Measurements from ENCODE around the gene HCAR3. TPM values are rescaled to one million over a fixed set of nuclear protein-coding genes. Genes with fewer than 3 reads are reported as not detected.
A peak's percentile ranks its signal among the peaks of the same experiment; 100 is the strongest.
"Not testable (repeated sequence)": the region's sequence is repeated elsewhere in the genome, so short reads cannot be mapped to it uniquely, and the experiment has no call there.

HCAR3 gene
- total RNA-seq, 1 experiment from 2014 or later, result 0.32 TPM

- ChIA-PET CTCF (no interaction called here), POLR2A (no interaction called here)
- Mint-ChIP-seq H3K4me1 (ENCODE audit: low read depth, unreplicated experiment) (no peaks in the 10 kb centered on the region), H3K4me3 (ENCODE audit: unreplicated experiment) (no peak overlapping the region), H3K36me3 (ENCODE audit: insufficient read depth, unreplicated experiment) (no peaks in the 10 kb centered on the region), H3K9me3 (ENCODE audit: unreplicated experiment) (no peaks in the 10 kb centered on the region), H3K27me3 (ENCODE audit: insufficient read depth, unreplicated experiment) (no peaks in the 10 kb centered on the region), H3K27ac (ENCODE audit: unreplicated experiment) (no peak overlapping the region)
- no peak for DNase-seq
- Histone ChIP-seq H3K4me1 (no peaks in the 10 kb centered on the region), H3K27me3 (replicated peaks; ENCODE audit: control insufficient read depth, insufficient read depth, low read length) (no peaks in the 10 kb centered on the region), H3K9me3 (0 out of 2 replicates have a peak, but pooled peaks cover 4% of the 10 kb centered on the region), H3K4me3 (ENCODE audit: low read depth, low read length) (no peak overlapping the region), H3K36me3 (ENCODE audit: control insufficient read depth, insufficient read depth, low read length) (no peaks in the 10 kb centered on the region)
- intact Hi-C loops (cut with micrococcal nuclease; ENCODE audit: unreplicated experiment), result no loop called here
- TF ChIP-seq, protein P1, sequence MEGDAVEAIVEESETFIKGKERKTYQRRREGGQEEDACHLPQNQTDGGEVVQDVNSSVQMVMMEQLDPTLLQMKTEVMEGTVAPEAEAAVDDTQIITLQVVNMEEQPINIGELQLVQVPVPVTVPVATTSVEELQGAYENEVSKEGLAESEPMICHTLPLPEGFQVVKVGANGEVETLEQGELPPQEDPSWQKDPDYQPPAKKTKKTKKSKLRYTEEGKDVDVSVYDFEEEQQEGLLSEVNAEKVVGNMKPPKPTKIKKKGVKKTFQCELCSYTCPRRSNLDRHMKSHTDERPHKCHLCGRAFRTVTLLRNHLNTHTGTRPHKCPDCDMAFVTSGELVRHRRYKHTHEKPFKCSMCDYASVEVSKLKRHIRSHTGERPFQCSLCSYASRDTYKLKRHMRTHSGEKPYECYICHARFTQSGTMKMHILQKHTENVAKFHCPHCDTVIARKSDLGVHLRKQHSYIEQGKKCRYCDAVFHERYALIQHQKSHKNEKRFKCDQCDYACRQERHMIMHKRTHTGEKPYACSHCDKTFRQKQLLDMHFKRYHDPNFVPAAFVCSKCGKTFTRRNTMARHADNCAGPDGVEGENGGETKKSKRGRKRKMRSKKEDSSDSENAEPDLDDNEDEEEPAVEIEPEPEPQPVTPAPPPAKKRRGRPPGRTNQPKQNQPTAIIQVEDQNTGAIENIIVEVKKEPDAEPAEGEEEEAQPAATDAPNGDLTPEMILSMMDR (IDR thresholded peaks at IDR 0.05; ENCODE audit: insufficient read depth in 1 of 2, low read depth in 1 of 2, low read length in 1 of 2, severe bottlenecking in 1 of 2, unreplicated experiment in 1 of 2), result no peak
- no TSS peak for BruUV-seq (replicated peaks)
These were observed 30.1 kb downstream of the HCAR3 start for GRCh38 chr12:122686538-122686937.

DNA sequence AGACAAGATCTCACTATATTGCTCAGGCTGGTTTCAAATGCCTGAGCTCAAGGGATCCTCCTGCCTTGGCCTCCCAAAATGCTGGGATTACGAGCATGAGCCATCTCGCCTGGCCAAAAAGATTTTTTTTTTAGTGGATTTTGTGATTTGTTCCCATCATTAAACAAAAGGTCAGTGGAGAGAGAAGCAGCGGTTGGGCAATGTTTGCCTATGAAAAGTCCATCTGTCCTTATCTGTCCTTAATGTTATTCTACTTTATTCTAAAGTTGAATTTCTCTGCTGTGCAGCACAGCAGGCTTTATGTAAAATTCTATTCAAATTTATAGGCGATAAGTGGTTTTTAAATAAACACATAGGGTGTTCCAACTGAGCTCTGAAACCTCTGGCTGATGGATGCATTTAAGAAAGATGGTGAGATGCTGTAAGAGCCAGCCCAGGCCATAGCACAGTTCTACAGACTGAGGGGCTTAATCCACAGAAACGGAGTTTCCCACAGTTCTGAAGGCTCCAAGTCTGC, 32.3 kb downstream of the HCAR3 start:
- H3K36me3 Mint-ChIP-seq (ENCODE audit: insufficient read depth, unreplicated experiment), result no peaks in the 10 kb centered on the region
- ChIA-PET POLR2A (no interaction called here), CTCF (no interaction called here)
- H3K4me3 ChIP-seq (ENCODE audit: low read depth, low read length), result no peak overlapping the region
- no peak overlapping the region for H3K27ac Mint-ChIP-seq (ENCODE audit: unreplicated experiment)
- no TSS peak for BruUV-seq (replicated peaks)
- H3K36me3 ChIP-seq (ENCODE audit: control insufficient read depth, insufficient read depth, low read length), result no peaks in the 10 kb centered on the region
- H3K4me1 ChIP-seq, result peaks cover 5% of the 10 kb centered on the region
- no peaks in the 10 kb centered on the region for H3K9me3 Mint-ChIP-seq (ENCODE audit: unreplicated experiment)
- DNase-seq, result no peak
- no peak overlapping the region for H3K4me3 Mint-ChIP-seq (ENCODE audit: unreplicated experiment)
- H3K4me1 Mint-ChIP-seq (ENCODE audit: low read depth, unreplicated experiment), result peaks cover under 1% of the 10 kb centered on the region
- 0 out of 2 replicates have a peak, but pooled peaks cover 4% of the 10 kb centered on the region for H3K9me3 ChIP-seq
- H3K27me3 Mint-ChIP-seq (ENCODE audit: insufficient read depth, unreplicated experiment), result no peaks in the 10 kb centered on the region
- TF ChIP-seq, protein P1 (IDR thresholded peaks at IDR 0.05; ENCODE audit: insufficient read depth in 1 of 2, low read depth in 1 of 2, low read length in 1 of 2, severe bottlenecking in 1 of 2, unreplicated experiment in 1 of 2), result no peak
- intact Hi-C loops (cut with micrococcal nuclease; ENCODE audit: unreplicated experiment), result no loop called here
- H3K27me3 ChIP-seq (replicated peaks; ENCODE audit: control insufficient read depth, insufficient read depth, low read length), result no peaks in the 10 kb centered on the region

DNA sequence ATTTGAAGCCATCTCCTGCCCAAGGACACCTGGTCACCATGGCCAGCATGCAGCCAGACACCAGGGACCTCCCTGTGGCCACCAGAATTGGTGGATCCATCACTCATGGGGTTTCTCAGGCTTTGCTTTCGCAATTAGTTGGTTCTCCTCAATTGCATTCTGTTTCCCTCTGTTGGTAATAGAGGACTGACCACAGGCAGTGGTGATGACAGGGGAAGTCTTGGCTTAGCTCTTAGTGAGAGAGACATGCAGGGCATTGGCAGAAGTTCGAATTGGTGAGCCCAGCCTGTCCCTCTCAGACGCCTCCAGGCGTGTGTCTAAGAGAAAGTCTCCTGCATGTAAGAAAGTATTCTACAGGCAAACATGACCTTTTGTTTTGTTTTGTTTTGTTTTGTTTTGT, 34.8 kb downstream of the HCAR3 start:
- Histone ChIP-seq H3K27me3 (replicated peaks; ENCODE audit: control insufficient read depth, insufficient read depth, low read length) (no peaks in the 10 kb centered on the region), H3K9me3 (no peaks in the 10 kb centered on the region), H3K36me3 (ENCODE audit: control insufficient read depth, insufficient read depth, low read length) (no peaks in the 10 kb centered on the region), H3K4me1 (peaks cover 15% of the 10 kb centered on the region), H3K4me3 (ENCODE audit: low read depth, low read length) (no peak overlapping the region)
- no peak overlapping the region for H3K4me3 Mint-ChIP-seq (ENCODE audit: unreplicated experiment)
- H3K27me3 Mint-ChIP-seq (ENCODE audit: insufficient read depth, unreplicated experiment), result no peaks in the 10 kb centered on the region
- no peak for DNase-seq
- peaks cover 7% of the 10 kb centered on the region for H3K4me1 Mint-ChIP-seq (ENCODE audit: low read depth, unreplicated experiment)
- no peaks in the 10 kb centered on the region for H3K9me3 Mint-ChIP-seq (ENCODE audit: unreplicated experiment)
- intact Hi-C loops (cut with micrococcal nuclease; ENCODE audit: unreplicated experiment), result no loop called here
- no peak overlapping the region for H3K27ac Mint-ChIP-seq (ENCODE audit: unreplicated experiment)
- POLR2A ChIA-PET, result no interaction called here
- no TSS peak for BruUV-seq (replicated peaks)
- CTCF ChIA-PET, result no interaction called here
- H3K36me3 Mint-ChIP-seq (ENCODE audit: insufficient read depth, unreplicated experiment), result no peaks in the 10 kb centered on the region
- TF ChIP-seq, protein P1 (IDR thresholded peaks at IDR 0.05; ENCODE audit: insufficient read depth in 1 of 2, low read depth in 1 of 2, low read length in 1 of 2, severe bottlenecking in 1 of 2, unreplicated experiment in 1 of 2), result no peak

- POLR2A ChIA-PET, result not testable (repeated sequence)
- peaks cover 15% of the 10 kb centered on the region for H3K4me1 ChIP-seq
These were observed 35.6 kb downstream of the HCAR3 start for GRCh38 chr12:122680989-122681388.

GRCh38 chr12:122676781-122677180, 39.8 kb downstream of the HCAR3 start:
- H3K27me3 Mint-ChIP-seq (ENCODE audit: insufficient read depth, unreplicated experiment); POLR2A ChIA-PET; H3K36me3 ChIP-seq (ENCODE audit: control insufficient read depth, insufficient read depth, low read length); H3K9me3 ChIP-seq; H3K27me3 ChIP-seq (replicated peaks; ENCODE audit: control insufficient read depth, insufficient read depth, low read length); BruUV-seq (replicated peaks); H3K4me3 Mint-ChIP-seq (ENCODE audit: unreplicated experiment); H3K9me3 Mint-ChIP-seq (ENCODE audit: unreplicated experiment); H3K36me3 Mint-ChIP-seq (ENCODE audit: insufficient read depth, unreplicated experiment); DNase-seq; H3K27ac Mint-ChIP-seq (ENCODE audit: unreplicated experiment); H3K4me3 ChIP-seq (ENCODE audit: low read depth, low read length); H3K4me1 Mint-ChIP-seq (ENCODE audit: low read depth, unreplicated experiment): not testable (repeated sequence)
- H3K4me1 ChIP-seq, result peaks cover 15% of the 10 kb centered on the region
- intact Hi-C loops (cut with micrococcal nuclease; ENCODE audit: unreplicated experiment), result loop anchor here (5.0 kb wide), 1 partner anchor 76 kb away; the partner anchor contains the start of gene DENR
- CTCF ChIA-PET, result interaction anchor here (0.6 kb wide), 1 partner anchor 98 kb away, joined by 5 read pairs; the partner anchor contains the start of gene CCDC62

More at GRCh38 chr12:122680989-122681388, 35.6 kb downstream of the HCAR3 start:
- H3K4me3 Mint-ChIP-seq (ENCODE audit: unreplicated experiment); H3K27me3 Mint-ChIP-seq (ENCODE audit: insufficient read depth, unreplicated experiment); H3K4me1 Mint-ChIP-seq (ENCODE audit: low read depth, unreplicated experiment); CTCF ChIA-PET; DNase-seq; BruUV-seq (replicated peaks); H3K27me3 ChIP-seq (replicated peaks; ENCODE audit: control insufficient read depth, insufficient read depth, low read length); H3K4me3 ChIP-seq (ENCODE audit: low read depth, low read length); H3K9me3 Mint-ChIP-seq (ENCODE audit: unreplicated experiment); H3K36me3 Mint-ChIP-seq (ENCODE audit: insufficient read depth, unreplicated experiment); H3K9me3 ChIP-seq; H3K36me3 ChIP-seq (ENCODE audit: control insufficient read depth, insufficient read depth, low read length); intact Hi-C loops (cut with micrococcal nuclease; ENCODE audit: unreplicated experiment): not testable (repeated sequence)
- peak overlapping the region; percentile 53 for H3K27ac Mint-ChIP-seq (ENCODE audit: unreplicated experiment)
